CD4-positive, alpha-beta T cell treated with Interleukin-12 subunit alpha and Interleukin-12 subunit beta, for 1 hour (primary cell): ENCODE data around the gene TSPAN3.
A peak's percentile ranks its signal among the peaks of the same experiment; 100 is the strongest.

Source experiments
- DNase-seq: peaks from one replicate; pipeline ENCODE4 v3.0.0-alpha.2; 2020

TSPAN3 gene

DNA sequence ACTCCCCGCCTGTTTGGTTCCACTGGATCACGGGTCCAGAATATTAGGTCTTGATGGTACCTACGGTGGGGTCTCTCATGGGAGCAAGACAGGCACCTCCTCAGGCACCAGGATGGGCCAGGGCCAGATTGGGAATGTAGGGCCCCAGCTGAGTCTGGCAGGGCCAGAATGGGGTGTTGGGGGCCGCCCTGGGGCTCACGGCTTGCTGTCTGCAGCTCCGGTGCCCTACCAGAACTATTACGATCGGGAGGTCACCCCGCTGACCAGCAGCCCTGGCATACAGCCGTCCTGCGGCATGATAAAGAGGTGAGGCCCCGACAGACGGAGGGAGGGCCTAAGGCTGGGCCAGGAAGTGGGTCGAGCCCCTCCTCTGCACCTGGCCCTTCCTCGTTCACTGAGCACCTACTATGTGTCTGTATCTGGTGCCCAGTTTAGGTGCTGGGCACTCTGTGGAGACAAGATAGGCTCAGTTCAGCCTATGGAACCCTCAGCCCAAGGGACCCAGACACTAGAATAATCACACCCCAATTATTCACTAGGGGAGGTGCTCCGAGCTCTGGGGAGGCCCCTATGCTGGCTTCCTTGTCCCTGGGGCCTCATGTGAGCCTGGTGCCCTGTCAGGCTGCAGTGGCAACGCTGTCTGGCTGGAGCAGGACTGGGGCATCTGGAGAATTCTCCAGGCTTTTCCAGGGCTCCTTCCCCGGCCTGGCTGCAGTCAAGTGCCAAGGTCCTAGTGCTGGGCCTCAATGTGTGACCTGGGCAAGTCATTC is 38.1 kb downstream of the TSPAN3 start:
- DNase-seq: no peak

DNA sequence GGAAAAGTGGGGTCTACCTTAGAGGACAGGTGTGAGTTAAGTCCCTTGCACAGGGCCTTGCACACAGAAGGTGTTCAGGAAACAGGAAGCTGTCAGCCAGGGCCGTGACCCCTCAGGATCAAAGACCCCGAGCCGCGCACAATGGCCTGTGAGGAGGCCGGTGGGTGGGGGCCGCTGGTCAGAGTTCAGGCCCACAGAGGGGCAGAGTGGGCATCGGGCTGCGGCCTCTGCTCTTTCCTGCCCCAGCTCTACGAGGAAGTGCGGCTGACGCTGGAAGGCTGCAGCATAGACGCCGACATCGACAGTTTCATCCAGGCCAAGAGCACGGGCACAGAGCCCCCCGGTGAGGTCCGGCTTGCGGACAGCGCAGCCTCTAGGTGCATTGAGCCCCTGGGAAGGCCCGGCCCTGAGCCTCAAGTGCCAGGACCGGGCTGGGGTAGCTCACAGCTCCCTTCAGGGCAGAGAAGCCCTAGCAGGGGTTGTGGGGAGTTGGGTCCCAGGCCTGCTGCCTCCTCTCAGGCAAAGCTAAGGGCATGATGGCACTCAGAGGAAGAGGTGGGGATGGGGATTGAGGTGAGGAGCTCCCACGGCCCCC is 38.8 kb downstream of the TSPAN3 start:
- no peak for DNase-seq

DNA sequence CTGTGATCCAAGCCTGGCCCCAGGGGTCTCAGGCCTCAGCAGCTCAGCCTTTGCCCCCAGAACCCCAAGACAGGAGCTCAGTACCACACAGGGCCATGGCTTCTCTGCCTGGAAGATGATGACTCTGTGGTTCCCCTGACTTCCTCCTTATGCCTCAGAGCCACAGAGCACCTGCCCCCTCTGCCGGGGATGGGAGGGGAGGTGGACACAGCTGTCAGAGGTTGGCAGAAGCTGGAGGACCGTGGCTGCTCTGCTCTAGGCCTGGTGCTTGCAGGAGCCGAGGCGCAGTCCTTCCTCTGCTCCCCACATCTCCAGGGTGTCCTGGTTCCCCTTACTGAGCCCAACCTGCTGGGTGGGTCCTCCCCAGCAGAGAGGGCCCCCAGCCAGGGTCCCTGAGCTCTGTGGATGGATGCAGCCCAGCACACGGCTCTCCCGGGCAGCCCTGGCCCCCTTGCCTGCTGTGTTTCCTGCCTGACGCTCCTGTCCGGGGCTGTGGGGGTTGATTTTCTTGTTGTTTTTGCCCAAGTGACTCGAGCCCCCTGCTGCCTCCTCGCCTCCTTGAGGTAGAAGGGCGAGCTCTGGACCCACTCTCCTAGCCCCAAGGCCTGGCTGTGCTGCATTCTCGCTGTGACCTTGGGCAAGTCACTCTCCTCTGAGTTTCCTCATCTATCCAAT is 39.4 kb downstream of the TSPAN3 start:
- DNase-seq: peak; percentile 24

DNA sequence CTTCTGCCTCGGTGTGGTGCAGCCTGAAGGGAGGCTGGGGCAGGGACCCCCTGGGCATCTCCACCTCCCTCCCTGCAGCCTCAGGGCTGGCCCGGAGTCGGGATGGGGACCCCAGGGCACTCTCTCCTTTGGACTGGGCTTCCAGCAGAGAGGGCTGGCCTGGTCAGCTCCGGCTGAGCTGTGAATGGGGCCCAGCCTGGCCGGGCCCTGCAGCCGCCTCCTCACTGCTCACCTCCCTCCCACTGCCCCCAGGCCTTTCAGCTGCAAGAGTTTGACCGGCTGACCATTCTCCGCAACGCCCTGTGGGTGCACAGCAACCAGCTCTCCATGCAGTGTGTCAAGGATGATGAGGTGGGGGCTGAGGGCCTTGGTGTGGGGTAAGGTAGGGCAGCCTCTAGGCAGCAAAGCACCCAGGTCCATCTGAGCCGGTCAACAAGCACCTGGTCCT is 40.0 kb downstream of the TSPAN3 start:
- no peak for DNase-seq

DNA sequence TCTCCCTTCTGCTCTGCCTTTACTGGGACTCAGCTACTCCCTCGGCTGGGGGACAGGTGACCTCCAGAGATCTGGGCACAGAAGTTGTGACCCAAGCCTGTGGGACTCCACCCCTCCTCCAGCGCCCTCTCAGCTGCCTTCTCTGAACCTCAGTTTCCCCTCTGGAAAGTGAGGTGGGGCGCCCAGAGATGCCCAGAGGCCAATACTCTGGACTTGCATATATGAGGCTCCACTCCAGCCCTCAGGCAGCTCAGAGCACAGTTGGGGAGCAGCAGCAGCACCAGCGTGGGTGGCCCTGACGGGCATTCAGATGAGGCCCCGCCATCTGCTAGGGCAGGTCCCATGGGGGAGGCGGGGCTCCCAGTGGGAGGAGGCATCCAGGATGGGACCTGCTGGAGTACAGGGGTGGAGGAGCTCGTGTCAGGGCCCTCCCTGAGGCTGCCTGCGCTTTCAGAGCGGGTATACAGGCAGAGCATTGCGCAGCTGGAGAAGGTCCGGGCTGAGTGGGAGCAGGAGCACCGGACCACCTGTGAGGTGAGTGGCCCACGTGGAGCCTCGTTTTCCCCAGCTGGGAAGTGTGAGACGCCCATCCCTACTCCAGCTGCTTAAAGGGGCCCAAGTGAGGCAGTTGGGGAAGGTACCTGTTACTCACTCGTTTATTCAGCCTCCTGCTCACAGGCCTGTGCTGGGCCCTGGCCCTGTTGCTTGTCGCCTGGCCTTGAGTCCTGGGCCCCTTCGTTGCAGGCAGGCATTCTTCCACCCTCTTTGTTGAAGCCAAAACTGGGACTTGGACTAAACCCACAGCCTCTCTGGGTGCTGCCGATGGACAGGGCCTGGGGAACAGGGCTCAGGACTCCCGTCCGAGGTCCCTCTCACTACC is 40.6 kb downstream of the TSPAN3 start:
- no peak for DNase-seq

DNA sequence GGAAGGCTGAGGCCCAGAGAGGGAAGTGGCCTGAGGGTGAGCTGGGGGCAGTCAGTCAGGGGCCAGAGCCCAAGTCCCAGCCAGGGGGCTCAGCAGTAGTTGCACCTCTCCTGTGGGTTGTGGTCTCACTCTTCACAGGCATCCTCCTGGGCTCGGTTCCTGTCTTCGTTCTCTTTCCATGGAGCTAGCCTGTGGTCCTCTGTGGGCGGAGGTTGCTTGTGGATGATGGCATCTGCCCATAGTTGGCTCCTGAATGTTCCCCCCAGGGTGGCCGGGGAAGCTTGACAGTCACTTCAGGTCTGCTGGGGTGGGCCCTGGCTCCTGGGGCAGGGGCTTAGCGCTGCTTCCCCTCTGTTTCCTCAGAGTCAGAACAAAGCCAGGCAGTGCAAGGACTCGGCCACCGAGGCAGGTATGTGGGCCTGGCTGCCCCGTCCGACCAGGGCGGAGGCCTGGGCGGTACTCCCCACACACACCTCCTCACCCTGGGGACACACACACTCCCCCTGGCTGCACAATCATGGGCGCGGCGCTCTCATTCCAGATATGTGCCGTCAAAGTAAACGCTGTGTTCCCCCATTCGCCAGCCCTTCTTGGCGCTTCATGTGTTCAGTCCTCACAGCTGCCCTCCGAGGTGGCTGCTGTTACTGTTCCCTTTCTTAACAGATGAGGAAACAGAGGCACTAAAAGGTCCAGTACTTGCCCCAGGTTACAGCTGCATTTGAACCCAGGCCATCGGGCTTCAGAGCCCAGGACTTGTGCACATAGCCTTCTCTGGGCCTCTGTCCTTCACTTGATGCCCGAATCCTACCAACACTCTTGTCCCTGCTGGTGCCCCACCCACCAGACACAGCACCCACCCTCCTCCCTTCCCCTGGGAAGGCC is 41.5 kb downstream of the TSPAN3 start:
- DNase-seq: no peak

DNA sequence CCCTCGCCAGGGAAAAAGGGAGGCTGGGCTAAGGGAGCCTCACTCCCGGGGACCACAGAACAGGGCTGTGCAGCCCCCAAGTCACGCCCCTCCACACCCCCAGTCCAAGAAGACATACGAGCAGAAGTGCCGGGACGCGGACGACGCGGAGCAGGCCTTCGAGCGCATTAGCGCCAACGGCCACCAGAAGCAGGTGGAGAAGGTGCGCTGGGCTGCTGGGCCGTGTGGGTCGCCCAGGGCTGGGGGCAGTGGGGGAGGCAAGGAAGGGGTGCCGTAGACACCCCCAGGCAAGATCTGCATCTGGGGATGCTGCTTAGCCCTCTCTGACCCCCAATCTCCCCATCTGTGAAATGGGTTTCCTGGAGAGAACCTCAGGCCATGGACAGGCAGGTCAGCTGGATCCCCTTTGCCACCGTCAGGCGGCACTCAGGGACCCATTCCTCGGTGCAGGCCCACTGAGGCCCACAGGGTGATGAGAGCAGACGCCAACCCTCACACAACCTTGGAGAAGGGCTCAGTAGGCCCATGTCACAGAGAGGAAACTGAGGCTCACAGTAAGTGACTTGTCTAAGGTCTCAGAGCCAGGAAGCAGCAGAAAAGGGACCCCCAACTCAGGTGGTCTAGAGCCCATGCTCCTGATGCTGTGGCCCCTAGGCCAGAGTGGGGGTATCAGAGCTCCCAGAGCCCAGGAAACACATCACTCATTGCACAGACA is 42.3 kb downstream of the TSPAN3 start:
- no peak for DNase-seq

DNA sequence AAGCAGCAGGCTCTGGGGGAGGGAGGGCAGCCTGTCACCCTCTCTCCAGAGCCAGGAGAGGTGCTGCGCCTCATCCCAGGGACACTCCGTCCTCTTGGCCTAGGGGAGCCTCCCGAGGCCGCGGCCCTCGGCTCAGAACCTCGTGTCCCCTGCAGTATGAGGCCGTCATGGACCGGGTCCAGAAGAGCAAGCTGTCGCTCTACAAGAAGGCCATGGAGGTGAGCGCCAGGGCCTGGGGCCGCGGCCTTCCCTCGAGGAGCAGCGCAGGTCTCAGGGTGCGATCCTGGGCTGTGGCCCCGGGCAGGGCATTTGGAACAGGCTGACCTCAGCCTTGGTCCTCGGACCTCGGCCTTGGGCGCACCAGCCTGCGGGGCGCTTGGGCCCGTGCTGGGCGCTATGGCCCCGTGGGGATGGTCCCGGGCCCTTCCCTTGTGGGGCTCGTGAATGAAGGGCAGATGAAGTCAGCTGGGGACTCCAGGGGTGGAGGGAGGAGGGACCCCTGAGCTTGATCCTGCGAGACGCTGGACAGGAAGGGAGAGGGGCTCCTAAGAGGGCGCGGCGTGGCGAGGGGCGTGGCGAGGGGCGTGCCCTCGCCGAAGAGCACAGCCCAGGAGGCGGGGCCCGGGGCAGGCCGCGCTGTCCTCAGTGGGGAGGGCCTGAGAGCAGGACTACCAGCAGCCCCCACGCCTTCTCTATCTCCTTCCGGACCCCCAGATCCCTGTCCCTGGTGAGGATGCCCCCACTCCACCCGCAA is 43.0 kb downstream of the TSPAN3 start:
- no peak for DNase-seq

DNA sequence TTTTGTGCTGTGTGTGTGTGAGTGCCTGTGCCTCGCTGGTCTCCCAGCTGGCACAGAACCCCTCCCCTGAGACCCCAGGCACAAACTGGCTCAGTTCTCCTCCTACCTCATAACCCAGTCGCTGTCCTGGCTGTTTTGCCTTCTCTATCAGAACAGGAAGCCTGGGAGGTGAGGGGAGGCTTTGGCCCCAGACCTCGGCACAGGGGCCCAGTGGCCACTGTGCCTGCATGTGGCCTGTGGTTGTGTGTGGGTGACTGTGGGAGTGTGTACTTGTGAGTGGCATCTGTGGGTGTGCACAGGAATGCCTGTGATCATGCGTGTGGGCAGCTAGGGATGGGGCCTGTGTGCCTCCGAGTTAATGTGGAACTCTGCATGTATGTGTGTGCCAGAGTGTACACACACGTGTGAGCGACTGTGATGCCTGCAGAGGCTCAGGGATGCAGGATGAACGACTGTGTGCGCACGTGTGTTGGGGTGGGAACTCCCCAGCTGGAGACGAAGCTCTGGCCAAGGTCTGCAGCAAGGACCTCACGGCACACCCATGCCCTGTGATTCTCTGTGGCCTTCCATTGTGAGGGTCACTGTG is 43.7 kb downstream of the TSPAN3 start:
- no peak for DNase-seq

DNA sequence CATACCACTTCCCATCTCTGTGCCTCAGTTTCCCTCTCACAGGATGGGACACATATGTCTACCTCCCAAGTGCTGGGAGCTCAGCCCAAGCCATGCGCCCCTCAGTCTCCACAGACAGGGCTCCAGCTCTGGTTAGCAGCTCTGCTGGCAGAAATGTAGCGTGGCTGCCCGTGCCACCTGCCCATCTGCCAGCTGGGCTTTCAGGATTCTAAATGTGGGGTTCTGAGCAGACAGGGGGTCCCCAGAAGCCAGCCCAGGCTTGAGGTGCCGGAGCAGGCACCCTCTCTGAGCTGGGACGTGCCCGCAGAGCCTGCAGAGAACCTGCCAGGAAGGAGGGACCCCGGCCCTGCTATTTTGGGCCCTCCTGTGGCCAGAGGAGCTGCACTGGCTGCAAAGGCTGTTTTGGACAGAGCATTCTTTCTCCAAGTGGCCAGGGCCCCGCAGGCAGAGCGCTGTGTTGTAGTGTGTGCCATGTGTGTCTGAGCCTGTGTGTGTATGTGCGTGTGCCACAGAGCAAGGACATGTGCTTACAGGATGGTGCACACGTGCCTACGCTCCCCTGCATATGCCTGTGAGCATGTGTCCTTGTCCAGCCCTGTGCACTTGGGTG is 44.3 kb downstream of the TSPAN3 start:
- DNase-seq: no peak

DNA sequence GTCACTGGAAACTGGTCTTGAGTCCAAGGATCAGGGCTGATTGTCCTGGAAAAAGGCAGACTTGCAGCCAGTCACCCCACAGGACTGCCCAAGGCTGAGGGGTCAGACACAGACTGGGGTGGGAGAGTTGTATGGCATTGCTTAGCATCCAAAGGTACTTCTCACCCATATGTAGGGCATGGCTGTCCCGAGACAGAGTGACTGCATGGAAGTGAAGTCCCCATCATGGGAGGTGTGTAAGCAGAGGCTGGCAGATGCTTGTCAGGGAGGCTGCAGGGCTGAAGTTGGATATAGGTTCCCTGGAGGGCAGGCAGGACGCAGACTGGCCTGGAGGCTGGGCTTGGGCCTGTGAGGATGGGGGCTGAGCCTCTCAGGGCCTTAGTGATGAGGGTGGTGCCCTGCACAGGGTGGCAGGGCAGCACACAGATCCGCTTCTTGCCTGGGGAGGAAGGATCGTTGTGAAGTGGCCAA is 44.9 kb downstream of the TSPAN3 start:
- no peak for DNase-seq

DNA sequence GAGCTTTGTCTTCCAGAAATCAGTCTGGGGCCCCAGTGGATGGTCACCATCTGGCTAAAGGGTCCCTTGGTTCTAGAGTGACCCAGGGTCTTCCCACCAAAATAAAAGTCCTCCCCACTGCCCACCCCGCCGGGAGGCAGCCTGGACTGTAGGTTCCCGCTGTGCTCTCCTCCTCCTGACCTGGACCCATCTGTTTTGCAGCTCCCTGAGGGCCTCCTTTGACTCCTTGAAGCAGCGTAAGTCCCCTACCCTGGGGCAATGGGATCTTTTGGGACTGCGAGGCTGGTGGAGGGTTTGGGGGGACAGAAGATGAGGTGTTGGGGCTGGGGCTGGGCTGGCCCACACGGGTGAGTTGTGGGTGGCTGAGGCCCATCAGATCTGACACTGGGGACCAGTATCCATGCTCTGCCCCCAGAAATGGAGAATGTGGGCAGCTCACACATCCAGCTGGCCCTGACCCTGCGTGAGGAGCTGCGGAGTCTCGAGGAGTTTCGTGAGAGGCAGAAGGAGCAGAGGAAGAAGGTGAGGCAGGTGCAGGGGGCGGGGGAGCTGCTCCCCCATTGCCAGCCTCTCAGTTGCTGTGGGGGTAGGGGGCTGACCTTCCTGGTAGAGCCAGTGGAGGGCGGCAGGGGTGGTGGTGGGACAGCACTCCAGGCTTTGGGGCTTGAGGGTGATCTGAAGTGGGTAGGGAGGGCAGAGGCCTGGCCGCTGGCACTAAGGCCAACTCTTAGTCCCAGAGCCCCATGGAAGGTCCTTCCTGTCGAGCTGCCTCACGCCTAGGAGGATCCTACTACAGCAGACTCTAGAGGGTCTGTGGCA is 45.6 kb downstream of the TSPAN3 start:
- DNase-seq: no peak

DNA sequence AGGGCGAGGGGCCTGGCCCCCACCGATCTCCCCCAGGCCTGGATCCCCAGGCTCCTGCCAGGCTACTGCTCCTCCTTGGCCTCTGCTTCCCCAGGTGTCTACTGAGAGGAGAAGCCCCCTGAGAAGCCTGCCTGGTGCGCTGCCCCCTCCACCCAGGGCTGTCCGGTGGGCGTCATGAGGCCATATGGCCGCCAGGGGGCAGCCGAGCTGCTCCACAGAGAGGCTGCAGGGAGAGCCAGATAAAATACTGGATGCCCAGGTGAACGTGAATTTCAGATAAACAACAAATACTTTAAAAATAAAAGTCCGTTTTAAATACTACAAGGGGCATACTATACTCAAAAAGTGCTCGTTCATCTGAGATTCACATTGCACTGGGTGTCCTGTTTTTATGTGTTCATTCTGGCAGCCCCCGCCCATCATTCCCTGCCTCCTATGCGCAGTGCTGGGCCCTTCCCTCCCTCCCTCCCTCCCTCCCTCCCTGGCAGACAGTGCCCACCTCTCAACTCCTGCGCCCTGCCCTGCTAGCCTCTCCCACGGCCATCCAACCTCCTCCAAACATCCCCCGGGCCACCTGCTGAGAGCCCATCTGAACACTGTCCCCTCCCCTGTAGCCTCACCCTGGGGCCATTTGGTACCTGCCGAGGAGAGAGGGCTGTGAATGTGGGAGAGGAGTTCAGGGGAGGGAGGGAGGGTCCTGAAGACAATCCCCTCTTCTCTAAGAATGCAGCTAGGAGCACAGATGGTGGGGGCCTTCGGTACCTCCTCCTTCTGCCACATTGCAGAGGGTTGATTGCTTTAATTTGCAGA is 46.4 kb downstream of the TSPAN3 start:
- DNase-seq: peak; percentile 69

DNA sequence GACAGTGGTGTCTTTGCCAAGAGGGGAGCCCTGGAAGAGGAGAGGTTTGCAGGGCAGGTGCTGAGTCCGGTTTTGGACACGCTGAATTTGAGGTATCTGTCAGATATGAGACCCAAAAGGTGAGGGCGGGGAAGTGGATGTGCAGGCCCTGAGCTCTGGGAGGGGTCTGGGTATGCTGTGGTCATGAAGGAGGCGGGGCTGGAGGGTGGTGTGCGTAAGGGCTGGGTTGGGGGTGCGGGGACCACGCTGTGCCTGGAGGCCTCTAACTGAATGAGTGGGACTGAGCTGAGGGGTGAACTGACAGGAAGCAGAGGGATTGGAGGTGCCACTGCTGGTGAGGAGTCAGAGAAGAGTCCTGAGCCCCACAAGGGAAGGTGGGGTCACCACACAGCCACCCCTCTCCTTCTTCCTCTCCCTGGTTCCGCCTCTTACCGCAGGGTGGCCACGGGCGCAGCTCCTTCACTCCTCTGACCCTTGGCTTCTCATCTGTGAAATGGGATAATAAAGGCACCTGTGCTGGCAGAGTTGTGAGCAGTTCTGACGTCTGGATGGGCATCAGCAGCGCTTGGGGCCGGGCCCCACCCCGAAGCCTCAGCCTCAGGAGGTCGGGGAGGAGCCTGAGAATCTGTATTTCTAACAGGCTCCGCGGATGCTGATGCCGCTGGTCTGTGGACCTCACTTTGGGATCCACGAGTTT is 47.2 kb downstream of the TSPAN3 start:
- DNase-seq: peak; percentile 20

DNA sequence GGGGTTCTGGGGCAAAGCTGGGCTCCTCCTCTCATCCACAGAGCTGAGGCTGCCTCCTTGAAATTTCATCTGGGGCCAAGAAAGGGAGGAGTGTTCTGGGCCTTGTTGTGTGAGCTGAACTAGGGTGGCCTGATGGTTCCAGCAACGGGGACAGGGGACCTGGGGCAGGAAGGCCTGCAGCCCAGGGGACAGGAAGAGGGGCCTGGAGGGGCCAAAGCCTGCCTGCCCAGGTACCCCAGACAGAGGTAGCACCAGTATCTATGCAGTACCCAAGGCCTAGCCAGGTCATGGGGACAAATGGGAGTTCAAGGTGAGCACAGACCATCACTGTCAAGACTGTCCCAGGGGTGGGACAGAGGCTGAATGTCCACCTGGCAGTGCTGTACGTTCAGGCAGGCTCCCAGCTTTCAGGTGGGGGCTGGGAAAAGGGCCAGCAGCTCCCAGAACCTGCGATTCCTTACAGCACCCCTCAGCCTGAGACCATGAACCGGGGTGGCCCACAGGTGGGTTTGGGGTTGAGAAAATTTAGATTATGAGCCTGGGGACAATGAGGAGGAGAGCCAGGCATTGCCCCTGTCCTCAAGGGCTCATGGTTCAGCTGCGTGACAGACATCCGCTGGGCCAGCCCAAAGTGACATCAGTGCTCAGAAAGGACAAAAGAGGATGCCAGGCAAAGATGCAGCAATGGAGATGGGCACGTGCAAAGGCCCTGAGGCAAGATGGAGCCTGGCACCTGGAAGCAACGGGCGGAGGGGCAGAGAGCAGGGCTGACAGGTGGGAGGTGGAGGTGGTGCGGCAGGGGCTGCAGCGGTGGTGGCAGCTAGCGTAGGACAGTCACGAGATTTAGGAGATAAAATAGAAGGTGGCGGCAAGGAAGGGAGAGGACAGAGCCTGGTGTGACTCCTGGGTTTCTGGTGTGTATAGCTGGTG is 48.0 kb downstream of the TSPAN3 start:
- no peak for DNase-seq

DNA sequence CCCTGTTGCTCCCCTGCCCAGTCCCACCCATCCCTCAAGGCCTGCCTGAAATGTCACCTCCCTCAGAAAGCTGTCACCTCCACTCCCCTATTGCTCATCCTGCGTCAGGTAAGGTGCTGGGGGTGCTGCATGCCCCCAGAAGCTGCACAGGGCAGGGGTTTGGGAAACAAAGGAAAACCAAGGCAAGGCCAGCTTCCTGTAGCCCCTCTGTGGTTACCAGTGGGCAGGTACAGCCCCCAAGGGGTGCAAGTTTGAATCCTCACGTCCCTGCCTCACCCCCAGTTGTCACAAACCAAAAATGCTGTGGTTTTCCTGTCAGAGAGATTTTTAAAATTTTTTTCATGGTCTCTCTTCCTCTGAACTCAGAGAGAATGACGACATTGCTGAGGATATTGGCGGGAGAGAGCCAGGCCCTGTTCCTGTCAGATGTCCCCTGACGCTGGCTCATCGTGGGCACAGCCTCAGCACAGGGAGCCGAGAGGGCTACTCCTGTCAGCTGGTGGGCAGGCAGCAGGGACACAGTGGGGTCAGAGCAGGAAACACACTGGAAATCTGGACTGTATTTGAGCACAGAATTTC is 49.0 kb downstream of the TSPAN3 start:
- peak; percentile 57 for DNase-seq
